Uterus (tissue), 2 donors: ENCODE measurements around the gene CGNL1.

Experiments used
- CTCF ChIP-seq, 4 experiments: fragments of 200-600 bp in 2 of 4; fragments of 450-650 bp in 2 of 4; sonication (generic) in 2 of 4; IDR thresholded peaks; one replicate each; pipeline ENCODE4 v1.5.1; 2016 to 2019; ENCODE audit warnings: antibody characterized with exemption in 4 of 4, mild to moderate bottlenecking in 2 of 4, moderate library complexity in 1 of 4
- POLR2A ChIP-seq, 2 donors: fragments of 450-650 bp; IDR thresholded peaks; one replicate each; pipeline ENCODE4 v1.6.1; 2016; ENCODE audit warnings: antibody characterized with exemption in 2 of 2, mild to moderate bottlenecking in 1 of 2, moderate library complexity in 1 of 2

DNA sequence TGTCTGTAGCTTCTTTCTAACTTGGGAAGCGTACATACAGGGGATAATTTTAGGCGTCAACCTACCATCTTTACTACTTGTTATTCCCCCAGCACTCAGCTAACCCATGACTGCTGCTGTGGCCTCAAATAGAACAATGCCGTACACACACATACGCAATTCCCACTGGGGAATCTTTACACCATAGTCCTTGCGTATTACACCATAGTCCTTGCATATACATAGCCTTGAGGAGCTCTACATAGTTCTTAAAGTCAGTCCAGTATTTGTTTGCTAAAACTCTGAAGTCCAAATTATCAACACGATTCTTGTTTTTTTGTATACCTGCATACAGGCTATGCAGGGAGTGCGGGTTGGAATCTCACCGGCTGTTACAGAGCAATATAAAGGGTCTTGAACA, 67.2 kb downstream of the CGNL1 start:
- TF ChIP-seq CTCF (IDR thresholded peaks at IDR 0.05) (no peak), POLR2A (IDR thresholded peaks at IDR 0.05) (no peak)
